ENCODE measurements around the gene SH2D5.

GRCh38 chr1:20678599-20678998 is 53.9 kb downstream of the SH2D5 start:
- TF ChIP-seq POLR2A (IDR thresholded peaks at IDR 0.05; ENCODE audit: borderline replicate concordance, extremely low read depth, insufficient read depth, insufficient read length) (no peak), CTCF (IDR thresholded peaks at IDR 0.05 in 2 of 3, conservative IDR thresholded peaks at IDR 0.05 in 1 of 3; ENCODE audit: borderline replicate concordance in 1 of 3, insufficient read depth in 1 of 3, low read depth in 2 of 3, low read length in 2 of 3) (no peak), YY1 (IDR thresholded peaks at IDR 0.05; ENCODE audit: extremely low read depth, insufficient replicate concordance, low read depth, low read length) (no peak), CEBPB (IDR thresholded peaks at IDR 0.05; ENCODE audit: low read depth) (no peak), EZH2 (IDR thresholded peaks at IDR 0.05) (no peak), POLR2AphosphoS5 (IDR thresholded peaks at IDR 0.05; ENCODE audit: low read depth, low read length) (no peak), ZNF274 (IDR thresholded peaks at IDR 0.05; ENCODE audit: low read depth, low read length) (no peak), SP1 (IDR thresholded peaks at IDR 0.05; ENCODE audit: low read depth) (no peak), REST (IDR thresholded peaks at IDR 0.05; ENCODE audit: low read depth) (no peak), TCF7L2 (IDR thresholded peaks at IDR 0.05; ENCODE audit: borderline replicate concordance, extremely low read depth, insufficient read depth, insufficient read length) (no peak), EZH2phosphoT487 (IDR thresholded peaks at IDR 0.05; ENCODE audit: borderline replicate concordance) (no peak), MAX (IDR thresholded peaks at IDR 0.05) (no peak)
